ENCODE data around the gene CCDC54. TPM values are rescaled to one million over a fixed set of nuclear protein-coding genes. Genes with fewer than 3 reads are reported as not detected.
"Not testable (repeated sequence)": the region's sequence is repeated elsewhere in the genome, so short reads cannot be mapped to it uniquely, and the experiment has no call there.

CCDC54 gene
- not detected for total RNA-seq
- long read RNA-seq = 0 reads

DNA sequence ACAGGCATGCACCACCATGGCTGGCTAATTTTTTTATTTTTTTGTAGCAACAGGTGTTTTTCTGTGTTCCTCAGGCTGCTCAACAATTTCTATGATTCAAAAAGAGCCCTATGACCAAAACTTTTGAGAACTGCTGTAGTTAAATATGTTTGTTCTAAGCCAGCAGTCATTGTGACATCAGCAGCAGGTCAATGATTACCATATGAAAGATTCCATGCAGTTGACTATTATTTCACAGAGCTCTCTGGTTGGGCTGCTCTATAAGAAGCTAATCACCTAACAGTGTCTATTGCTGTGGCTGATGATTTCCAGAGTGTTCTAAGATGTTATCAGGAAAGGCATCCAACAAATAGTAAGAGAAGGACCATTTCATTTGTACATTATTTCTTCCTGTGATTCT lies at the start of gene CCDC54:
TSS of gene CCDC54 (plus strand) at position 289 of the 400 bp plus-strand sequence. CDS start 149 bp downstream, outside the sequence.
- Histone ChIP-seq H3K27ac (no peak within 1 kb of the TSS), H3K9me3 (no peaks in the 10 kb centered on the region), H3K27me3 (no peaks in the 10 kb centered on the region), H3K36me3 (no peaks in the 10 kb centered on the region), H3K4me3 (no peak within 1 kb of the TSS), H3K4me1 (no peaks in the 10 kb centered on the region)
- ATAC-seq (no peak), DNase-seq (no peak)
- intact Hi-C loops (cut with DNase I) = no loop called here
- TF ChIP-seq, protein P1, sequence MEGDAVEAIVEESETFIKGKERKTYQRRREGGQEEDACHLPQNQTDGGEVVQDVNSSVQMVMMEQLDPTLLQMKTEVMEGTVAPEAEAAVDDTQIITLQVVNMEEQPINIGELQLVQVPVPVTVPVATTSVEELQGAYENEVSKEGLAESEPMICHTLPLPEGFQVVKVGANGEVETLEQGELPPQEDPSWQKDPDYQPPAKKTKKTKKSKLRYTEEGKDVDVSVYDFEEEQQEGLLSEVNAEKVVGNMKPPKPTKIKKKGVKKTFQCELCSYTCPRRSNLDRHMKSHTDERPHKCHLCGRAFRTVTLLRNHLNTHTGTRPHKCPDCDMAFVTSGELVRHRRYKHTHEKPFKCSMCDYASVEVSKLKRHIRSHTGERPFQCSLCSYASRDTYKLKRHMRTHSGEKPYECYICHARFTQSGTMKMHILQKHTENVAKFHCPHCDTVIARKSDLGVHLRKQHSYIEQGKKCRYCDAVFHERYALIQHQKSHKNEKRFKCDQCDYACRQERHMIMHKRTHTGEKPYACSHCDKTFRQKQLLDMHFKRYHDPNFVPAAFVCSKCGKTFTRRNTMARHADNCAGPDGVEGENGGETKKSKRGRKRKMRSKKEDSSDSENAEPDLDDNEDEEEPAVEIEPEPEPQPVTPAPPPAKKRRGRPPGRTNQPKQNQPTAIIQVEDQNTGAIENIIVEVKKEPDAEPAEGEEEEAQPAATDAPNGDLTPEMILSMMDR (IDR thresholded peaks at IDR 0.05) = no peak

DNA sequence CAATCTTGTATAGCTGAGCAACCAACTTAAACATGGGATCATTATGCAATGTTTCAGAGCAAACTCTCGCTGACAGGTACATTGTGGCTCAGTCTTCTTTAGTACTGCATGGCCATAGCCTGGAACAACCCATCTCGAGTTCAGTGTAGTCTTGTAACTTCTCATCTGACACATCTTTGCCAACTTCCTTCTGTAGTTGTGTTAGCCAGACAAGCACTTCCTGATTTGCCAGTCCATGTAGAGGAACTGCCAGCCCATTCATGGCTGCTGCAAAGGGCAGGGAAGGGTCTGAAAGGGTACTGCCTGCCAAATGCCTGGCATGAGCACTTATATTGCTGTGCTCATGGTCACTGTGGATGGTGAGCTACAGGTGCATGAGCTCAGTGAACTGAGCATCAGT lies 49.2 kb upstream of the CCDC54 start:
- no peak overlapping the region for H3K27ac ChIP-seq
- peak; percentile 48 for ATAC-seq
- H3K36me3 ChIP-seq = no peaks in the 10 kb centered on the region
- no peaks in the 10 kb centered on the region for H3K9me3 ChIP-seq
- H3K27me3 ChIP-seq = no peaks in the 10 kb centered on the region
- no peak for DNase-seq
- H3K4me3 ChIP-seq = no peak overlapping the region
- intact Hi-C loops (cut with DNase I) = no loop called here
- TF ChIP-seq, protein P1 (IDR thresholded peaks at IDR 0.05) = no peak
- no peaks in the 10 kb centered on the region for H3K4me1 ChIP-seq

DNA sequence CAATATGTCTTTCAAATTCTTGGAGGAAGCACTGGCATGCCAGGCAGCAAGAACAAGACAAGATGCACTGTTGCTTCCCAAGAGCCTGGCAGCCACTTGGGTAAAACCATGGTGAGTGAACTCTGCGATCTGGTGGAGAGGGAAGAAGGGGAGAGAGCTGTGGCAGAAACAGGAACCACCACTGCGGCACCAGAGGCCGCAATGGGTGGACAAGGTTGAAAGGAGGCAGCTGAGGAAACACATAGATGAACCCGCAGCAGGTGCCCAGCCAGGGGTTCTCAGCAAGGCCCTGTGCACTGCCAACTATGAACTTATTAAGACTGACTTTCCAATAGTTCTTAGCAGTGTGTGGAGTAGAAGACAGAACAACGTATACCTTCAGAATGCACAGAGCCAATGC lies 48.2 kb upstream of the CCDC54 start:
- Histone ChIP-seq H3K27me3 (no peaks in the 10 kb centered on the region), H3K4me3 (no peak overlapping the region), H3K36me3 (no peaks in the 10 kb centered on the region), H3K9me3 (no peaks in the 10 kb centered on the region), H3K27ac (no peak overlapping the region), H3K4me1 (no peaks in the 10 kb centered on the region)
- DNase-seq (no peak), ATAC-seq (no peak)
- TF ChIP-seq, protein P1 (IDR thresholded peaks at IDR 0.05) = no peak
- intact Hi-C loops (cut with DNase I) = no loop called here

DNA sequence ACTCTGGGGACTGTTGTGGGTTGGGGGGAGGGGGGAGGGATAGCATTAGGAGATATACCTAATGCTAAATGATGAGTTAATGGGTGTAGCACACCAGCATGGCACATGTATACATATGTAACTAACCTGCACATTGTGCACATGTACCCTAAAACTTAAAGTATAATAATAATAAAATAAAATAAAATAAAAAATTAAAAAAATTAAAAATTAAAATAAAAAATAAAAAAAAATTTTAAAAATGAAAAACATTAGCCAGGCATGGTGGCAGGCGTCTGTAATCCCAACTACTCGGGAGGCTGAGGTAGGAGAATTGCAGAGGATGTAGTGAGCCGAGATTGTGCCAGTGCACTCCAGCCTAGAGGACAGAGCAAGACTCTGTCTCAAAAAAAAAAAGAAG lies 37.5 kb upstream of the CCDC54 start:
- intact Hi-C loops (cut with DNase I); H3K27me3 ChIP-seq; H3K9me3 ChIP-seq; ATAC-seq; H3K36me3 ChIP-seq; DNase-seq; H3K27ac ChIP-seq; H3K4me1 ChIP-seq; H3K4me3 ChIP-seq: not testable (repeated sequence)

DNA sequence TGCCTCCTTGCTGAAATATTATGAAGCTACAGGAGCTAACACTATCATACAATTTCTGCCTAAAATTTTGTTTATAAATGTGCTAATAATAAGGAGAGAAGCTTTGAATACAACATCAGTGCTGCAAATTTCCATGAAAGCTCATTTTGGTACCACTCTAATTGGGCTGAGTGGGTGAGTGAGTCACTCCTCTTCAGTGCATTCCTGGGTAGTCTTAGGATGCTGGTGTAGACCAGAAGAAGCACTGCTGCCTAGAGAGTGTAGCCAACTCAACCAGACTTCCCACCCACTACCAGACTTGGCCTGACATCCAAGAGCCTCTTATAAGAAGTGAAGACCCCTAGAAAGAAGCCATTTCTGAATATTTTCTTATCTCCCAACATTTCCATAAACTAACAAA lies 32.5 kb upstream of the CCDC54 start:
- no peaks in the 10 kb centered on the region for H3K9me3 ChIP-seq
- H3K4me3 ChIP-seq = no peak overlapping the region
- TF ChIP-seq, protein P1 (IDR thresholded peaks at IDR 0.05) = no peak
- no peaks in the 10 kb centered on the region for H3K27me3 ChIP-seq
- DNase-seq (no peak), ATAC-seq (peak; percentile 27)
- no peak overlapping the region for H3K27ac ChIP-seq
- no peaks in the 10 kb centered on the region for H3K36me3 ChIP-seq
- intact Hi-C loops (cut with DNase I) = no loop called here
- H3K4me1 ChIP-seq = no peaks in the 10 kb centered on the region

DNA sequence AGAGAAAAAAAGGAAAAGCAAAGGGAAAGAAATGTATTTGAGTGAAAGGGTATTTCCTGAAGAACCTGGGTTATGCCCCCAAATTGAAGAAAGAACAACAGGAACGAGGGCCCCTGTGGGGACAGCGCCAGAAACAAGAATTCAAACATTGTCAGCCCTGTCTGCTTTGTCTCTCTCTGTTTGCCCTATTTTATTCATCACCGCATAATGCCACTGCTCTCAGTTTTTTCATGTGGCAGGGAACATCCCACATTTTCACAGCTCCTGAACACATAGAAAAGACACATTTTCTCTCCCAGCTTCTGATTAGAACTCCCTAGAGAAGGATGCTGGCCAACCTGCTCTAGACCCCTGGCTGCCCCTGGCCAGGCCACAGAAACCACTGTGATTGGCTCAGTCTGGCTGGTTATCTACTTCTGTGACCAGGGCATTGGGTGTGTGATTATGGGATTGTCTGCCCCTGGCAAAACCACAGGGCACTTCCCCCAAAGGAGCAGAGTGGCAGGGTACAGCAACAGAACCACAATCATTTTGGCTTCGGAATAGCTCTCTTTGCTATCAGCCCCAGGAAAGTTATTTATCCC lies 31.3 kb upstream of the CCDC54 start:
- DNase-seq = no peak
- intact Hi-C loops (cut with DNase I) = no loop called here
- no peak for ATAC-seq
- TF ChIP-seq, protein P1 (IDR thresholded peaks at IDR 0.05) = no peak
- no peaks in the 10 kb centered on the region for H3K27me3 ChIP-seq
- H3K27ac ChIP-seq = no peak overlapping the region
- no peak overlapping the region for H3K4me3 ChIP-seq
- no peaks in the 10 kb centered on the region for H3K4me1 ChIP-seq
- H3K36me3 ChIP-seq = no peaks in the 10 kb centered on the region
- no peaks in the 10 kb centered on the region for H3K9me3 ChIP-seq

Measured in upper lobe of right lung (tissue), 1 donor.